Parietal lobe (tissue), 2 donors: Measurements from ENCODE around the gene ANKRD9. TPM values are rescaled to one million over a fixed set of nuclear protein-coding genes. Genes with fewer than 3 reads are reported as not detected.

ENCODE experiments used
- small RNA-seq: library from RNA; depleted of rRNA; stranded (forward); fragments of <200 nt; gene quantifications from one replicate; pipeline ENCODE3, GENCODE V24; 2014; ENCODE audit warnings: low replicate concordance
- total RNA-seq: library from RNA; depleted of rRNA; stranded (reverse); fragments of >200 nt; gene quantifications from one replicate; pipeline ENCODE4 v1.2.3, GENCODE V29; 2014

Gene ANKRD9
- 6.9 TPM for total RNA-seq

GRCh38 chr14:102509746-102510615 lies at the start of gene ANKRD9:
Gene ANKRD9 (minus strand): TSS chr14:102509776. CDS start chr14:102507889, 1,887 bp downstream.

Small RNAs within 50 kb of the gene (small RNA-seq; reads per million reads assigned to genes)
- gene MIR4309: not detected

Other genes starting within 250 kb of the ANKRD9 start
- gene MOK, start 204.6 kb downstream of the ANKRD9 start, total RNA-seq: 77.3 TPM
- gene ZNF839, start 190.0 kb downstream of the ANKRD9 start, total RNA-seq: 12.2 TPM
- gene CINP, start 146.9 kb downstream of the ANKRD9 start, total RNA-seq: 40.1 TPM
- 24.4 TPM for gene TECPR2, start 146.8 kb downstream of the ANKRD9 start, total RNA-seq
- 18.2 TPM for gene RCOR1, start 82.9 kb upstream of the ANKRD9 start, total RNA-seq